C4-2B (cell line): ENCODE measurements around the gene TAPT1.

Source experiments
- CTCF ChIP-seq: fragments of 450-650 bp; conservative IDR thresholded peaks from 2 replicates; pipeline ENCODE4 v1.5.1; 2017; ENCODE audit warnings: mild to moderate bottlenecking
- ZFX ChIP-seq: fragments of 450-650 bp; IDR thresholded peaks from 2 replicates; pipeline ENCODE4 v1.6.1; 2017

- TF ChIP-seq CTCF (no peak), ZFX (no peak)
Observed at GRCh38 chr4:16267639-16268038, 41.4 kb upstream of the TAPT1 start.
